ENCODE results near the gene CCDC201.

The CCDC201 gene

GRCh38 chr7:45889367-45890067, 16.6 kb upstream of the CCDC201 start:
- no peak overlapping the region for H3K4me3 ChIP-seq (ENCODE audit: low read length)
- TF ChIP-seq CTCF (conservative IDR thresholded peaks at IDR 0.05; ENCODE audit: low read length): no peak

GRCh38 chr7:45888993-45889366, 16.1 kb upstream of the CCDC201 start:
- no peak for TF ChIP-seq CTCF (conservative IDR thresholded peaks at IDR 0.05; ENCODE audit: low read length)
- DNase-seq (ENCODE audit: low read depth): no peak
- peak overlapping the region; percentile 10; the same call in 1 of the 2 replicates for H3K4me3 ChIP-seq (ENCODE audit: low read length)

More at GRCh38 chr7:45889367-45890067, 16.6 kb upstream of the CCDC201 start:
- no peak for DNase-seq (ENCODE audit: low read depth)

- H3K4me3 ChIP-seq (ENCODE audit: low read length): peak within 1 kb of the TSS; percentile 51
- DNase-seq (ENCODE audit: low read depth): peak; percentile 28
- no peak for TF ChIP-seq CTCF (conservative IDR thresholded peaks at IDR 0.05; ENCODE audit: low read length)
Measured at GRCh38 chr7:45888185-45888992, 15.5 kb upstream of the CCDC201 start, which contains the start of gene IGFBP1. TSS of gene IGFBP1 (plus strand) at chr7:45888488. CDS start at chr7:45888653, 165 bp downstream.

- H3K4me3 ChIP-seq (ENCODE audit: low read length): no peak overlapping the region
- DNase-seq (ENCODE audit: low read depth): no peak
- no peak for TF ChIP-seq CTCF (conservative IDR thresholded peaks at IDR 0.05; ENCODE audit: low read length)
Measured at GRCh38 chr7:45886931-45887667, 14.2 kb upstream of the CCDC201 start.

DNA sequence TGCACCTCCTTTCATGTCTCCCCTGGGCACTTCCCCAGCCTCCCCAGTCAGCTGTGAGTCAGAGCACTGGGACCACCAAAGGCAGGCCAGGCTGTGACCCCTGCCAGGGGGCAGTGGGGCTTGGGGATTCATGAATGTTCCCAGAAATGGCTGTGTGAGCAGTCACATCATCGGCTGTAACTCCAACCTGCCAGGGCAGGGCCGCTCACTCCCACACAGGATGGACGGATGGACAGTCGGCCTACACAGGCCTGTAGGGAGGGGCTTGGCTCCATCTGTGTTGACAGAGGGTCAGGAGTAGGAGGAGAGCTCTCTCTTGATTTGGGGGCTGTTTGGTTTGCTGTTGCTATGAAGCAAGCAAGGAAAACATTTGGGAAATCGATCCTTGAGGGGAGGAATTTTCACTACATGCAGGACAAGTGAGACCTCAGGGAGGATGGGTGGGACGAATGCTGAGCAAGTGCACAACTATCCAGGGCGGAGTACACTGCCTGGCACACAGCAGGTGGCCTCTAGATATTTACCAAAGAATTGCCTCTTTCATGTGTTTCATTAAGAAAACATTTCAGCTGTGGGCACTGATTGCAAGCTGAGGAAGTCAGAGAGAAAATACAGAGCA, 12.5 kb upstream of the CCDC201 start:
- DNase-seq (ENCODE audit: low read depth): peak; percentile 30
- H3K4me3 ChIP-seq (ENCODE audit: low read length): no peak overlapping the region
- TF ChIP-seq CTCF (conservative IDR thresholded peaks at IDR 0.05; ENCODE audit: low read length): no peak

- no peak for DNase-seq (ENCODE audit: low read depth)
- TF ChIP-seq CTCF (conservative IDR thresholded peaks at IDR 0.05; ENCODE audit: low read length): no peak
- H3K4me3 ChIP-seq (ENCODE audit: low read length): no peak overlapping the region
Measured at GRCh38 chr7:45884136-45884535, 11.3 kb upstream of the CCDC201 start.
